Ovary (tissue), 9 donors: ENCODE results near the gene LAMC3. TPM values are rescaled to one million over a fixed set of nuclear protein-coding genes. Genes with fewer than 3 reads are reported as not detected.

Source experiments
- DNase-seq, 5 donors: peaks; one replicate each; pipeline ENCODE4 v3.0.0-alpha.2; 2019 to 2020
- H3K27ac ChIP-seq, 2 donors: fragments of 200-600 bp; one replicate each; pipeline versions ENCODE4 v1.5.1 to v1.8.0; 2019 to 2022
- H3K27me3 ChIP-seq: fragments of 200-600 bp; one replicate; pipeline ENCODE4 v1.8.0; 2022
- H3K36me3 ChIP-seq: fragments of 200-600 bp; sonication (generic); one replicate; pipeline ENCODE4 v1.5.1; 2019
- H3K4me1 ChIP-seq: one replicate; pipeline ENCODE4 v1.8.1; 2013; ENCODE audit warnings: mild to moderate bottlenecking, moderate library complexity; ENCODE audit not compliant: insufficient read depth
- H3K4me3 ChIP-seq: fragments of 200-600 bp; sonication (generic); one replicate; pipeline ENCODE4 v1.5.1; 2017
- H3K9me3 ChIP-seq, 2 donors: fragments of 200-600 bp in 1 of 2; sonication (generic) in 1 of 2; one replicate each; pipeline versions ENCODE4 v1.5.1 to v1.8.1; 2013 to 2019; ENCODE audit warnings: mild to moderate bottlenecking in 1 of 2, moderate library complexity in 1 of 2
- EP300 ChIP-seq: sonication (generic); formaldehyde crosslinking; IDR thresholded peaks from one replicate; pipeline ENCODE4 v1.6.1; 2017; ENCODE audit warnings: antibody characterized with exemption
- POLR2A ChIP-seq: fragments of 450-650 bp; IDR thresholded peaks from one replicate; pipeline ENCODE4 v1.6.1; 2017; ENCODE audit warnings: antibody characterized with exemption, mild to moderate bottlenecking, moderate library complexity
- WGBS, 3 donors: extraction: QIAGEN DNeasy Blood & Tissue Kit in 1 of 3; methylation state at CpG; one replicate each; pipeline versions ENCODE4 v1.1.5 to v1.1.7; 2013 to 2017; 5-methylcytosine and 5-hydroxymethylcytosine counted together
- intact Hi-C, 4 donors: fragments of 100-400 bp; cut with DNase I; formaldehyde crosslinking; loops; one replicate each; pipeline versions ENCODE4 v1.11.0 to v1.15.1; 2022 to 2023
- polyA plus RNA-seq, 2 donors: library from polyadenylated mRNA; stranded (reverse); fragments of 200-250 nt in 1 of 2; fragments of 350-450 nt in 1 of 2; fragmentation: Illumina TruSeq in 1 of 2; extraction: RNeasy Lipid Tissue Mini Kit (QIAGEN cat#74804) in 1 of 2; gene quantifications; one replicate each; pipeline ENCODE4 v1.2.3, GENCODE V29; 2013 to 2014
- total RNA-seq, 7 donors: library from RNA; depleted of rRNA in 2 of 7; stranded (reverse); fragments of >200 nt in 2 of 7; fragmentation: NEBNext Ultra II Directional in 3 of 7; extraction: Animal tissue kit (Norgen Biotek cat#: 25700) in 3 of 7; gene quantifications; one replicate each; pipeline versions ENCODE4 v1.1.0 to v1.2.4, GENCODE V29; 2016 to 2023
- TF ChIP-seq, protein P1 (sequence below), 3 donors: fragments of 450-650 bp in 2 of 3; fragments of 200-600 bp in 1 of 3; IDR thresholded peaks; one replicate each; pipeline versions ENCODE4 v1.5.1 to v1.8.0; 2016 to 2022; ENCODE audit warnings: antibody characterized with exemption in 3 of 3, mild to moderate bottlenecking in 1 of 3
- donor health status: DM: no; HTN: no; CAD: no; lungs with moderate emphysema.
- donor health status: DM: no; HTN: no; CAD: no.
- donor health status: Bipolar disorder and iron deficiency.
- donor health status: DM: yes; HTN: yes; CAD: no.
- donor health status: DM: no; HTN: no; CAD: no.
- donor health status: DM: yes; HTN: yes; CAD: no.

Gene LAMC3
- total and polyA plus RNA-seq, 9 donors = 0.48 to 5.7 (median 1.8) TPM

DNA sequence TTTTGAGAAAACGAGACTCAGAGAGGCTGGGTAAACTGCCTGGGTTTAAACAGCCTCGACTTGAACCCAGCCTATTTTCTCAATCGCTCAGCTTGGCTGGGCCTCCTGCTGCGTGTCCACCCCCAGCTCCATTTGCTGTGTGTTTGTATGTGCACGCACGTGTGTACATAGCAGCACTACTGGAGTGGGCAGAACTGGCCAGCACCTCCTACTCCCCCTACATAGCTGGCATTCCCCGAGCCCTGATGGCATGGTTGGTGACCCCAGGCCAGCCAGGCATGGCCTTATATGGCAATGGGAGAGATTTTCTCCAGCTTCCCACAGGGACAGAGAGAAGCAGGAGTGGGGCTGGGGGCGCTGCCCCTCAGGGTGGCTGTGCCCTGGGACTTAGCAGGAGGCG is 91.5 kb downstream of the LAMC3 start:
- Histone ChIP-seq H3K27me3 (no peaks in the 10 kb centered on the region), H3K4me1 (peaks cover 1% of the 10 kb centered on the region), H3K4me3 (no peak overlapping the region), H3K36me3 (no peaks in the 10 kb centered on the region), H3K27ac (no peak overlapping the region), H3K9me3 (no peaks in the 10 kb centered on the region)
- WGBS, 3 donors = 58 to 62% (median 60%) methylated on average over 9 of the region's 9 CpGs
- no peak for DNase-seq
- intact Hi-C loops = no loop called here
- TF ChIP-seq, protein P1, sequence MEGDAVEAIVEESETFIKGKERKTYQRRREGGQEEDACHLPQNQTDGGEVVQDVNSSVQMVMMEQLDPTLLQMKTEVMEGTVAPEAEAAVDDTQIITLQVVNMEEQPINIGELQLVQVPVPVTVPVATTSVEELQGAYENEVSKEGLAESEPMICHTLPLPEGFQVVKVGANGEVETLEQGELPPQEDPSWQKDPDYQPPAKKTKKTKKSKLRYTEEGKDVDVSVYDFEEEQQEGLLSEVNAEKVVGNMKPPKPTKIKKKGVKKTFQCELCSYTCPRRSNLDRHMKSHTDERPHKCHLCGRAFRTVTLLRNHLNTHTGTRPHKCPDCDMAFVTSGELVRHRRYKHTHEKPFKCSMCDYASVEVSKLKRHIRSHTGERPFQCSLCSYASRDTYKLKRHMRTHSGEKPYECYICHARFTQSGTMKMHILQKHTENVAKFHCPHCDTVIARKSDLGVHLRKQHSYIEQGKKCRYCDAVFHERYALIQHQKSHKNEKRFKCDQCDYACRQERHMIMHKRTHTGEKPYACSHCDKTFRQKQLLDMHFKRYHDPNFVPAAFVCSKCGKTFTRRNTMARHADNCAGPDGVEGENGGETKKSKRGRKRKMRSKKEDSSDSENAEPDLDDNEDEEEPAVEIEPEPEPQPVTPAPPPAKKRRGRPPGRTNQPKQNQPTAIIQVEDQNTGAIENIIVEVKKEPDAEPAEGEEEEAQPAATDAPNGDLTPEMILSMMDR (IDR thresholded peaks at IDR 0.05) = no peak
- TF ChIP-seq EP300 (no peak), POLR2A (no peak)

DNA sequence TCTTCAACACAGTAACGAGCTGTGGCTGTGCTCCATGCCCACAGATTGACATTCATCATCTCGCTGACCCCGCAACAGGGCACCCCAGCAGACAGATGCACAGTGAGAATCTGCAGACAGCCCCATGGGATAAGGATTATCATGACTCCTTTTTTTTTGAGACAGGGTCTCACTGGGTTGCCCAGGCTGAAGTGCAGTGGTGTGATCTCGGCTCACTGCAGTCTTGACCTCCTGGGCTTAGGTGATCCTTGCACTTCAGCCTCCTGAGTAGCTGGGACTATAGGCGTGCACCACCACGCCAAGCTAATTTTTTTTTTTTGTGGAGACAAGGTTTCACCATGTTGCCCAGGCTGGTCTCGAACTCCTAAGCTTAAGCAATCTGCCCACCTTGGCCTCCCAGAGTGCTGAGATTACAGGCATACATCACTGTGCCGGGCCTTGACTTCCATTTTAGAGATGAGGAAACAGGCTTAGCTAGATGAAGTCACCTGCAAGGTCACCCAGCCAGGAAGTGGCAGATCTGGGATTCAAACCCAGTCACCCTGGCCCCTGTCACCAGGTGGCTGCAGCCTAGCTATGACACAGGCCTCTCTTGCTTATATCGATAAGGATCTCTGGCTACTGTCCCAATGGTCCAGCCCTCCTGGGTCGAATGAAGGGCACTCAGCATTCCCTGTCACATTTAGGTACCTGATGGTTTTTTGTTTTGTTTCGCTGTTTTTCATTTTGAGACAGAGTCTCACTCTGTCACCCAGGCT is 92.4 kb downstream of the LAMC3 start:
- no peaks in the 10 kb centered on the region for H3K9me3 ChIP-seq
- H3K4me1 ChIP-seq = peaks cover 1% of the 10 kb centered on the region
- no peak overlapping the region for H3K4me3 ChIP-seq
- no peaks in the 10 kb centered on the region for H3K36me3 ChIP-seq
- intact Hi-C loops = no loop called here
- TF ChIP-seq, protein P1 (IDR thresholded peaks at IDR 0.05) = no peak
- TF ChIP-seq EP300 (no peak), POLR2A (no peak)
- H3K27ac ChIP-seq = no peak overlapping the region
- no peaks in the 10 kb centered on the region for H3K27me3 ChIP-seq
- WGBS, 3 donors = 89 to 94% (median 91%) methylated on average over 11 of the region's 11 CpGs
- no peak for DNase-seq

DNA sequence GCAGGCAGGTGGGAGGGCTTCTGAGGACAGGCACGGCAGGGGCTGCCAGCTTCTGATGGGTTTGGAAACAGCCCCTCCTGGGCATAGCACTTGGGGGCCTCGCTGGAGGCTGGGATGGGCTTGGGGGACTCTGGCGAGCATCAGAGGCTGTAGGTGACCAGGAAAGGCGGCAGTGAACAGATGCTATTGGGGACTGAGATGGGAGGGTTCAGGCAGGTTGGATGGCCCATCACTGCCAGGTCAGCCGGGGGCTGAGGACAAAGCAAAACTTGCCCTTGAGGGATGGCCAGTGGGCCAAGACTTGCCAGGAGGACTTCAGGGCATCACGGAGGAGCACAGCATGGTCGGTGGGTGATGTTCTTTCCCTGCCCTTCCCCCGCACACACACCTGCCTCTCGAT is 94.0 kb downstream of the LAMC3 start:
- Histone ChIP-seq H3K9me3 (no peaks in the 10 kb centered on the region), H3K27ac (no peak overlapping the region), H3K4me3 (no peak overlapping the region), H3K27me3 (no peaks in the 10 kb centered on the region), H3K36me3 (no peaks in the 10 kb centered on the region), H3K4me1 (peaks cover 1% of the 10 kb centered on the region)
- DNase-seq = no peak
- intact Hi-C loops = no loop called here
- TF ChIP-seq POLR2A (no peak), EP300 (no peak)
- TF ChIP-seq, protein P1 (IDR thresholded peaks at IDR 0.05) = no peak
- 59 to 64% (median 64%) methylated on average over 9 of the region's 9 CpGs for WGBS, 3 donors

DNA sequence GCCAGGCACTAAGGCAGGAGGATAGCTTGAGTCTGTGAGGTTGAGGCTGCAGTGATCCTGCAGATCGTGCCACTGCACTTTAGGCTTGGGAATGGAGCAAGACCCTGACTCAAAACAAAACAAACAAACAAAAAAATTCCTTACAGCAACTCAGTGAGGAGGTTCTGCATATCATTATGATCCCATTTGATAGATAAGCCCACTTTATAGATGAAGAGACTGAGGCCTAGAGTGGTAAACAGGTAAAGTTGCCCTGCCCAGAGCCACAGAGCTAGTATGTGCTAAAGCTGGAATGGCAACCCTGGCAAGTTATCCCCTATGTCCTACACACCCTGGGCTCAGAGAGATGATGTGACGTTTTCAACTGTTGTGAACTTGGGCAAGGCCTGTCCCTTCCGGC is 94.6 kb downstream of the LAMC3 start:
- WGBS, 3 donors = 87 to 92% (median 91%) methylated on average over 3 of the region's 3 CpGs
- DNase-seq = no peak
- no peaks in the 10 kb centered on the region for H3K36me3 ChIP-seq
- H3K9me3 ChIP-seq = no peaks in the 10 kb centered on the region
- peaks cover 1% of the 10 kb centered on the region for H3K4me1 ChIP-seq
- H3K27ac ChIP-seq = no peak overlapping the region
- H3K27me3 ChIP-seq = no peaks in the 10 kb centered on the region
- no peak overlapping the region for H3K4me3 ChIP-seq
- TF ChIP-seq EP300 (no peak), POLR2A (no peak)
- TF ChIP-seq, protein P1 (IDR thresholded peaks at IDR 0.05) = no peak
- intact Hi-C loops = no loop called here
